Stimulated activated CD4-positive, alpha-beta T cell treated with anti-CD3 and anti-CD28 coated beads, TNF-alpha, amount 100 ng/mL, for 4 hours (primary cell): ENCODE data around the gene CRB3.
"Not testable (repeated sequence)": the region's sequence is repeated elsewhere in the genome, so short reads cannot be mapped to it uniquely, and the experiment has no call there.

Experiments
- DNase-seq, 3 experiments: peaks; one replicate each; pipeline ENCODE4 v3.0.0-alpha.2; 2020; ENCODE audit warnings: low read depth in 3 of 3

The CRB3 gene

GRCh38 chr19:6464070-6464873 is at the start of gene CRB3:
CRB3 (plus strand) TSS chr19:6464271; CDS start chr19:6464702, 431 bp downstream.
- DNase-seq, result peak in 2 of 3 experiments; percentile 28 to 44

GRCh38 chr19:6414793-6415590 is 49.1 kb upstream of the CRB3 start:
- no peak for DNase-seq

GRCh38 chr19:6415591-6416190 is 48.4 kb upstream of the CRB3 start:
- no peak for DNase-seq

DNA sequence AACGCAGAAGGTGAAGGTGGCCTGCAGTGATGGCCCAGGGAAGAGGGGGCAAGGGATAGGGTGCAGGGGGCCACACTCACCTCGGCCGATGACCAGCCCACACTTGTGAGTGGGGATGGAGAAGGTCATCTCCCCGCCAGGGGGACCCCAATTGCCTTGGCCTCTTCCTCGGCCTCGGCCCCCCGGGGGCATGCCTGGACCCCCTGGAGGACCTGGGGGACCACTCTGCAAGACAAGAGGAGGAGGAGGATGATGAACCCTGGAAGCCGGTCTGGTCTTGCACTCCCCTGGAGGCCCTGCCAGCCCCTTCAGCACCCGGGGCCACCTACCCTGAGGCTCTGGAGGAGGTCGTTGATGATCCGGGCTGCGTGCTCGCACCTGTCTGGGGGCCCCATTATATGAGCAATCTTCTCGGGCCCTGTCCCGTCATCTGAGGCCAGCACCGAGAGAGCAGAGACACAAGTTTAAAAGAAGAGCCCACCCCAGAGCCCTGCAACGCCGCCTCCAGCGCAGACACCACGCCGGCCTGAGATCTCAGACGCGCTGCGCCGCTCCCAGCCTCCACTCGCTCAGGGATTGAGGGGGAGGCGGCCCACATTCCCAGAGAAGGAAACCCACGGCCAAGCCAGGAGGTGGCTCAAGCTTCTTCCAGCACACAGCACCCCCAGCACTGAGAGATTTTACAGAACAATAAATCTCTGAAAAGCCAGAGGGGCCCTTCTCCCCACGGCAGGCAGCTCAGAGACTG is 47.2 kb upstream of the CRB3 start:
- no peak for DNase-seq

DNA sequence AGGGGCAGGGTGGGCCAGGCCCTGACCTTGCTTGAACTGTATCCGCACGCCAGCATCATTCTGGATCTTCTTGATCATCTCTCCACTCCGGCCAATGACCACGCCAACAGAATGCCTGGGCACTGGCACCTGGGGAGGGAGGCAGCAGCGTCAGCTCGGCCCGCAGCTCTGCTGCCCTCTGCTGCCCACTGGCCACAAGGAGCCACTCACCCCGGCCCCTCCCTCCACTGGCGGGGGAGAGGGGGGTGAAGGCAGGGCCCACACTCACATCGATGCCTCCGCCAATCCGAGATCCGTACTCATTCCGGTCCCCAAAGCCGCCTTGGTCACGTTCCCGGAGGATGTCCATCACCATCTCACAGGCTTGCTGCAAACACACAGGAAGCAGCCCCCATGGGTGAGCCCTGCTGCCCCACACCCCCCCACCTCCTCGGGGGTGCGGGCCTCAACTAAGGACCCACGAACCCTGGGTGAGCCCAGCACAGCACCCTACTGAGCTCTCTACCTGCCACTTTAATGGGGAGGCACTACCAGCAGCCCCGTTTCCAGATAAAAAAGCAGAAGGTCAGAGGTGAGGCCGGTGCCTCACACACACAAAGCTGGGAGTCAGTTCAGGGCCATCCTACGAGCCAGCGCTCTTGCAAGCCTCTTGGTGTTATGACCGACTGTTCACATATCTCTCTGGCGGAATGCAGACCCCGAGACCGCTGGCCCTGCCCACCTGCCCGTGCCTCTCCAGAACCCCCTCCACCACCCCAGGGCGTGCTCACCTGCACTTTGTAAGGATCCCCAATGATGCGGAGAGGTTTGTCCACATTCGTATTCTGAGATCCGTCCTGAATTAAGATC is 46.1 kb upstream of the CRB3 start:
- no peak for DNase-seq

DNA sequence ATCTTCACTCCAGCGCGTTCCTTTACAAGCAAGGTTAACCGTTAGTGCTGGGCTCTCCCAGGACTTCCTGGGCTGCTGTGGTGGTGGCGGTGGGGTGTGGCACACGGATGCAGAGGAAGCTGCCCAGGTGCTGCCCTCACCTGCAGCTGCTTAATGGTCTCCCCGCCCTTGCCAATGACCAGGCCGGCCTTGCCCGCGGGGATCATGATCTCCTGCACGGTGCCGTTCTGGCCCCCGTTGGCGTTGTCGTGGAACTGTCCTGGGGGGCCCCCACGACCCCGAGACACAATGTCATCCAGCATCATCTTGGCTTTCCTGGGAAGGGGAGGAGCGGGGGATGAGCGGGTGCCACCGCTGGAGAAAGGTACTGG is 45.5 kb upstream of the CRB3 start:
- DNase-seq, result no peak

DNA sequence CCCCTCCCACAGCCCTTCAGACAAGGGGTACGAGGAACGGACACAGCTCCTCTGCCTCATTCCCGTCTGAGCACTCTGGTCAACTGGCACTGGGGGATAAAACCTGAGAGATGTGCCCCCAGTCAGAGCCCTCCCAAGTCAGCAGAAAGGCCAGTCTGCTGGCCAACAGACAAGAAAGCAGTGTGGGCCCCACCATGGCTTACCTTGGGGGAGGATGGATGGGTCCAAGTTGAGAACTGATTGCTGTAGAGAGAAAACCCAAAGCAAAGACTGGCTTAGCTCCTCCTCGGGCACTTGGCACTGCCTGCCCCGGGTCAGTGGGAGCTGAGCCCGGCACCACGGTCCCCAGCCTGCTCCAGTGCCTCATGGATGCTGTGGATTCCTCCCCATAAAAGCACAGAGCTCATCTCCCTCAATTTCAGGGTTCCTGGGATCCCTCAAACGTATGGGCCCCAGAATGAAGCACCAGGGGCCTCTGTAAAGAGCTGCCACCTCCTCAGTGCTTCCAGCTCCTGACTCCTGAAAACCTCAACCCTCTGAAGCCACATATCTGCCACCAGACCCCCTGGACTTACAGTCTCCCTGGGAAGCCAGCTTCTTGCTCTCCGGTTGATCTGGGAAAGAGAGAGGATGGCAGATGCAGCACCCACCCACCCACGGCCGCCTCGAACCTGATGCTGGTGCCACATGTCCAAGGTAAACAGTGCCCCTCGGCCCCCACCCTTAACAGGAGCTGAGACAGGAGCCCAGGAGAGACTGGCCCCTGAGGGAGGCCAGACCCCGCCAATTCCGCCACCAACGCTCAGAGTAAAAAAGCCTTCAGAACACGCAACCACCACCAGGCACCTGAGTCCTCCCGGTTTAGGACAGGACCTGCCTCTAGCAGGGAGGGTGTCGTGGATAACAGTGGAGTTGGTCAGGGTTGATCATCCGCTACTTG is 42.7 kb upstream of the CRB3 start:
- DNase-seq, result no peak

- DNase-seq, result no peak
These were observed 40.4 kb upstream of the CRB3 start for GRCh38 chr19:6423499-6424194.

DNA sequence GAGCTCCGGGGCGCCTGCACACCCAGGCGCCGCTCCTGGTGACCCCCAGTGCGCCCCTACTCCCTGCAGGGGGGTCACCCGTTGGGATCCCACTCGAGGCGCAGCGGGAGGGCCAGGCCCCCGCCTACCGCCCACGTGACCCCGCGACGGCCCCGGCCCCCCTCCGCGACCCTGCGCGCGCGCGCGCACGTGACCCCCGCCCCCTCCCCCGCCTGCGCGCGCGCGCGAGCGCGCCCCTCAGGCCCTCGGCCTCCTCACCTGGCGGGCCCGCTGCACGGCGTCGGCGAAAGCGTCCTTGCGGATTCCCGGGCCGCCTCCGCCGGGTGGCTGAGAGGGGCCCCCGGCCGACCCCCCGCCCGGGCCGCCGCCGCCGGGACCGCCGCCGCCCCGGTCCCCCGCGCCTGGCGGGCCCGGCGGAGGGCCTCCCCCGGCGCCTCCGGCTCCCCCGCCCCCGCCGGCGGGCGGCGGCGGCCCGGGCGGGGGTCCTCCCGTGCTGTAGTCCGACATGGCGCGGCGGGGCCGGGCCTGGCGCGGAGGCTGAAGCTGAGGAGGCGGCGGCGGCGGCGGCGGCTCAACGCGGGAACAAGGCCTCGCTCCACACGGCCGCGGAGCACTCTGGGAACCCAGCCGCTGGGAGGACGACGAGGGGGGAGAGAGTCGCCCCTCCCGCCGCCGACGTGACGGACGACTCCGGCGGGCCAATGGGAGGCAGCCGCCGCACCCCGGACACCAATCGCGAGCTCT is 39.7 kb upstream of the CRB3 start, which contains the start of gene KHSRP:
TSS of gene KHSRP (minus strand) at position 617 of the 744 bp plus-strand sequence. CDS start at position 507, 110 bp downstream.
- no peak for DNase-seq

GRCh38 chr19:6424939-6425731 is 38.9 kb upstream of the CRB3 start:
- DNase-seq, result peak; percentile 96 to 99 (median 99)

GRCh38 chr19:6425732-6426620 is 38.1 kb upstream of the CRB3 start:
- DNase-seq, result no peak

DNA sequence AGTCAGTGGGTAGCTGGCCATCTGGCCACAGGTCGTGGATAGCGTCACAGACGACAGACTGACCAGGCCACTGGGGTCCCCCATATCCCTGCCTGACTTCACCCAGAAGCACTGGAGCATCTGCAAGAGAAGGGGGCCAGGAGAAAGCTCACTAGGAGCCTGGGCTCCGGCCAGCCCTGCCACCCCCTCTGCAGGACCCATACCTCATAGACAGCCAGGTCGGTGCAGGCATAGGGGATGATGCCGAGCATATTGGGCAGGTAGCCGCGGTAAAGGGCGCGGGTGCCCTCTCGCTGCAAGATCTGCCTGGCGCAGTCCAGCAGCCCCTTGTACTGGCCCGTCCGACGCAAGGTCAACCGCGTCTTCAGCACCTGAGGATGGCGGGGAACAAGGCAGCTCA is 36.9 kb upstream of the CRB3 start:
- no peak for DNase-seq

DNA sequence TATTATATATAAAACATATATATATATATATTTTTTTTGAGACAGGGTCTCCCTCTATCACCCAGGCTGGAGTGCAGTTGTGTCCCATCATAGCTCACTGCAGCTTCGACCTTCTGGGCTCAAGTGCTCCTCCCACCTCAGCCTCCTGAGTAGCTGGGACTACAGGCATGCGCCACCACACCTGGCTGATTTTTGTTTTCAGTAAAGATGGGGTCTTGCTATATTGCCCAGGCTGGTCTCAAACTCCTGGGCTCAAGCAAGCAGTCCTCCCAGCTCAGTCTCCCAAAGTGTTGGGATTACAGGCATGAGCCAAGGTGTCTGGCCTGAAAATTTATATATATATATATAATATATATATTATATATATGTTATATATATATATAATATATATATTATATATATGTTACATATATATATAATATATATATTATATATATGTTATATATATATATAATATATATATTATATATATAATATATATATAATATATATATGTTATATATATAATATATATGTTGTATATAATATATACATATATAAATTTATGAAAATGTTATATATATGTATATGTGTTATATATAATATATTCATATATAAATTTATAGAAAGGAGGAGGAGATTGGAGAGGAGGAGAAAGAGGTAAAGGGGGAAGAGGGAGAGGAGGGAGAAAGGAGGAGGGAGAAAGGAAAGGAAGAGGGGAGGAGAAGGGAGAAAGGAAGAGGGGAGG is 35.2 kb upstream of the CRB3 start:
- not testable (repeated sequence) for DNase-seq

- no peak for DNase-seq
These were observed 34.5 kb upstream of the CRB3 start for GRCh38 chr19:6429419-6430221.

DNA sequence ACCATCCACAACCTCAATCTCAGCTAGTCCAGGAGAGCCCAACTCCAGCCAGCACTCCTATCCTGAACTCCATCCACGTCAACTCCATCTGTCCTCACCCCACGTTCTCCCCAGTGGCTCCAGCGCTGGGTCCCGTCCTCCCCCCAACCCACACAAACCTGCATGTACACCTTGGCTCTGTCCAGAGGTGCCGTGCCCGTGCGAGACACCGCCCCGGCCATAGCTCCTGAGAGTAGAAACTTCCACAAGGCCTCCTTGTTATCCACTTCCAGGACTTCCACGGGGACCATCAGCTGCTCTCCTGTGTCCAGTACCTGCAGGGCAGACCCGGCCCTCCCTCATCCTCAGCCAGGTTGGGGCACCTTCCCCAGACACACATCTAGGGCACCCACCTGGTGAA is 32.2 kb upstream of the CRB3 start:
- DNase-seq, result no peak
